SK-N-SH treated with all-trans-retinoic acid at 6 μM for 48 hours (cell line): ENCODE data around the gene IKZF2.

Experiments used
- ATAC-seq: fragments of 200-7000 bp; cut with Tn5 transposase; 3 replicates; pipeline ENCODE4 v1.9.1; 2020; ENCODE audit warnings: mild to moderate bottlenecking, moderate library complexity
- ARNTL ChIP-seq: fragments of 450-650 bp; formaldehyde crosslinking; IDR thresholded peaks from 2 replicates; pipeline ENCODE4 v1.5.0; 2020; ENCODE audit warnings: low read depth, mild to moderate bottlenecking, moderate library complexity, borderline replicate concordance
- BACH2 ChIP-seq: fragments of 250-450 bp; sonication (Bioruptor Pico); IDR thresholded peaks from 2 replicates; pipeline ENCODE4 v1.9.0; 2021; ENCODE audit warnings: mild to moderate bottlenecking, borderline replicate concordance
- CSDC2 ChIP-seq: fragments of 250-450 bp; sonication (Bioruptor Pico); IDR thresholded peaks from 2 replicates; pipeline ENCODE4 v1.5.0; 2020; ENCODE audit warnings: mild to moderate bottlenecking, moderate library complexity
- ISL1 ChIP-seq: fragments of 250-450 bp; sonication (Bioruptor Pico); IDR thresholded peaks from 2 replicates; pipeline ENCODE4 v2.1.2; 2022; ENCODE audit warnings: mild to moderate bottlenecking, moderate library complexity
- OSR1 ChIP-seq: fragments of 250-450 bp; sonication (Bioruptor Pico); IDR thresholded peaks from 2 replicates; pipeline ENCODE4 v1.8.0; 2022; ENCODE audit warnings: moderate library complexity, mild to moderate bottlenecking, inconsistent platforms
- PPARA ChIP-seq: fragments of 250-450 bp; sonication (Bioruptor Pico); IDR thresholded peaks from 2 replicates; pipeline ENCODE4 v1.5.0; 2020; ENCODE audit warnings: mild to moderate bottlenecking, borderline replicate concordance
- RARB ChIP-seq: fragments of 250-450 bp; sonication (Bioruptor Pico); IDR thresholded peaks from 2 replicates; pipeline ENCODE4 v1.8.0; 2021; ENCODE audit warnings: mild to moderate bottlenecking, moderate library complexity
- SNAI2 ChIP-seq: fragments of 250-450 bp; sonication (Bioruptor Pico); IDR thresholded peaks from 2 replicates; pipeline ENCODE4 v1.5.0; 2020; ENCODE audit warnings: mild to moderate bottlenecking, moderate library complexity
- TCF4 ChIP-seq: fragments of 250-450 bp; sonication (Bioruptor Pico); IDR thresholded peaks from 2 replicates; pipeline ENCODE4 v1.8.0; 2021; ENCODE audit warnings: mild to moderate bottlenecking, moderate library complexity, borderline replicate concordance
- ZC3H10 ChIP-seq: fragments of 250-450 bp; sonication (Bioruptor Pico); IDR thresholded peaks from 2 replicates; pipeline ENCODE4 v1.5.1; 2021; ENCODE audit warnings: mild to moderate bottlenecking, moderate library complexity
- ZFP30 ChIP-seq: fragments of 450-650 bp; formaldehyde crosslinking; IDR thresholded peaks from 2 replicates; pipeline ENCODE4 v1.5.0; 2022; ENCODE audit warnings: mild to moderate bottlenecking, moderate library complexity
- ZNF565 ChIP-seq: fragments of 450-650 bp; formaldehyde crosslinking; conservative IDR thresholded peaks from 2 replicates; pipeline ENCODE4 v1.5.0; 2020; ENCODE audit warnings: low read depth, mild to moderate bottlenecking, moderate library complexity
- ZNF70 ChIP-seq: fragments of 450-650 bp; formaldehyde crosslinking; IDR thresholded peaks from 2 replicates; pipeline ENCODE4 v1.5.0; 2020; ENCODE audit warnings: mild to moderate bottlenecking, moderate library complexity
- ZNF8 ChIP-seq: fragments of 450-650 bp; formaldehyde crosslinking; IDR thresholded peaks from 2 replicates; pipeline ENCODE4 v1.5.0; 2020; ENCODE audit warnings: mild to moderate bottlenecking, moderate library complexity
- TF ChIP-seq, protein P1 (sequence below): fragments of 250-450 bp; sonication (Bioruptor Pico); IDR thresholded peaks from 2 replicates; pipeline ENCODE4 v1.8.0; 2020; ENCODE audit warnings: mild to moderate bottlenecking, moderate library complexity, borderline replicate concordance
- TF ChIP-seq, protein P2 (sequence below): fragments of 250-450 bp; sonication (Bioruptor Pico); IDR thresholded peaks from 2 replicates; pipeline ENCODE4 v1.5.1; 2020; ENCODE audit warnings: low read depth, mild to moderate bottlenecking, moderate library complexity
- TF ChIP-seq, protein P3 (sequence below): fragments of 250-450 bp; sonication (Bioruptor Pico); IDR thresholded peaks from 2 replicates; pipeline ENCODE4 v1.5.0; 2020; ENCODE audit warnings: mild to moderate bottlenecking, moderate library complexity
- TF ChIP-seq, protein P4 (sequence below): fragments of 250-450 bp; sonication (Bioruptor Pico); IDR thresholded peaks from 2 replicates; pipeline ENCODE4 v1.8.0; 2021; ENCODE audit warnings: low read depth, mild to moderate bottlenecking, moderate library complexity, borderline replicate concordance

The IKZF2 gene

DNA sequence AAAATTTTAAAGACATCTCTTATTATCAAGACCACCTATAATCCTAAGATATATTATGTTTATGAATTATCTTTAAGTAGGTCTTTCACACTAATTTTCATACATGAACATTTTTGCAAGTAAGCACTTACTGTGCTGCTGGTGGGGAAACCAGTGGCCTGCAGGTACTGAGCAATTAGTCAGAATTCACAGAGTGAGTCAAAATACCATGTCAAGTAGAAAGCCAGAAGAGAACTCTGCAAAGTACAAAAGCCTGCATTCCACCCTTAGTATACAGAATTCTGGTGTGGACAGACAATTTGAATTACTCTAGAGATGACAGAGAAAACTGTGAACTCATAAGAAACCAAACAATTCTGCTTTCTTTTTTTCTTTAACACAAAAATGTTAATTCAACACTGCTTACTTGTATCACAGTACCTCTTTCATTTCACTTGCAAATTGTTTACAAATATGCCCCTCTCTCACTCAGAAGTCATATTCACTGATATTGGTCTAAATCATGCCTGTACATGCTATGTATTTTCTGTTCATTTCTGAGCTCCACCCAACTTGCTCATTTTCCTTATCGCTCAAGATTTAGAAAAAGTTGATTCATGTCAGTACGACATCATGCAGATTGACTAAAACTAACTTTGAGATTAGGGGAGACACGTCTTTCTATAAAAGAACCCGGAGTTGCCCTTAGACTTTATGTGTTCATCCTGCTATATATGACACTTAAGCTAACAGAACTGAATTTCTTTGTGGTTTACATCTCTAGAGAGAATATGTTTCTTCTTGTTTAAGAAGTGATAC lies 182.9 kb downstream of the IKZF2 start:
- no peak for ATAC-seq
- TF ChIP-seq BACH2 (CRISPR knock-in tag), result no peak

DNA sequence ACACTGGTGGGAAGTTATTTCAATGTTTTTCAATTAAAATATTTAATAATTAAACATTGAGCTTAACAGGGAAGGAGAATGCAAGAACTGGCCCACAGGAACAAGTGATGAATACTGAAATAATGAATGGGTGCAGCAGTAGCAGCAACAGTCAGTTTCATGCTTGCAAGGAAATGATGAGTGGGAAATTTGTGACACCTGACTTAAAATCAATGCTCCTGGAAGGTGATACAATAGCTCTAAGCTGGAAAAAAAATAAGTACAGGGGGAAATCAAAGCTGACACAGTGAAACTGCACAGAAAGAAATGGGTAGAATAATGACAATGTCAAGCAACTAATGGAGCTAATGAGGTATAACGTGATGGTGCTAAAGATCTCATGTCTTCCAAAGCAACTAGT lies 184.5 kb downstream of the IKZF2 start:
- TF ChIP-seq CSDC2 (CRISPR knock-in tag) (no peak), BACH2 (CRISPR knock-in tag) (no peak), OSR1 (CRISPR knock-in tag) (no peak), SNAI2 (CRISPR knock-in tag) (no peak), PPARA (CRISPR knock-in tag) (no peak), ZNF8 (CRISPR knock-in tag) (no peak), ARNTL (CRISPR knock-in tag) (no peak), ISL1 (CRISPR knock-in tag) (no peak), ZNF565 (no peak), ZC3H10 (CRISPR knock-in tag) (no peak), ZNF70 (CRISPR knock-in tag) (no peak), TCF4 (CRISPR knock-in tag) (no peak)
- TF ChIP-seq, protein P1, sequence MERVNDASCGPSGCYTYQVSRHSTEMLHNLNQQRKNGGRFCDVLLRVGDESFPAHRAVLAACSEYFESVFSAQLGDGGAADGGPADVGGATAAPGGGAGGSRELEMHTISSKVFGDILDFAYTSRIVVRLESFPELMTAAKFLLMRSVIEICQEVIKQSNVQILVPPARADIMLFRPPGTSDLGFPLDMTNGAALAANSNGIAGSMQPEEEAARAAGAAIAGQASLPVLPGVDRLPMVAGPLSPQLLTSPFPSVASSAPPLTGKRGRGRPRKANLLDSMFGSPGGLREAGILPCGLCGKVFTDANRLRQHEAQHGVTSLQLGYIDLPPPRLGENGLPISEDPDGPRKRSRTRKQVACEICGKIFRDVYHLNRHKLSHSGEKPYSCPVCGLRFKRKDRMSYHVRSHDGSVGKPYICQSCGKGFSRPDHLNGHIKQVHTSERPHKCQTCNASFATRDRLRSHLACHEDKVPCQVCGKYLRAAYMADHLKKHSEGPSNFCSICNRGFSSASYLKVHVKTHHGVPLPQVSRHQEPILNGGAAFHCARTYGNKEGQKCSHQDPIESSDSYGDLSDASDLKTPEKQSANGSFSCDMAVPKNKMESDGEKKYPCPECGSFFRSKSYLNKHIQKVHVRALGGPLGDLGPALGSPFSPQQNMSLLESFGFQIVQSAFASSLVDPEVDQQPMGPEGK, result no peak
- TF ChIP-seq, protein P2, sequence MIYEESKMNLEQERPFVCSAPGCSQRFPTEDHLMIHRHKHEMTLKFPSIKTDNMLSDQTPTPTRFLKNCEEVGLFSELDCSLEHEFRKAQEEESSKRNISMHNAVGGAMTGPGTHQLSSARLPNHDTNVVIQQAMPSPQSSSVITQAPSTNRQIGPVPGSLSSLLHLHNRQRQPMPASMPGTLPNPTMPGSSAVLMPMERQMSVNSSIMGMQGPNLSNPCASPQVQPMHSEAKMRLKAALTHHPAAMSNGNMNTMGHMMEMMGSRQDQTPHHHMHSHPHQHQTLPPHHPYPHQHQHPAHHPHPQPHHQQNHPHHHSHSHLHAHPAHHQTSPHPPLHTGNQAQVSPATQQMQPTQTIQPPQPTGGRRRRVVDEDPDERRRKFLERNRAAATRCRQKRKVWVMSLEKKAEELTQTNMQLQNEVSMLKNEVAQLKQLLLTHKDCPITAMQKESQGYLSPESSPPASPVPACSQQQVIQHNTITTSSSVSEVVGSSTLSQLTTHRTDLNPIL (CRISPR knock-in tag), result no peak

DNA sequence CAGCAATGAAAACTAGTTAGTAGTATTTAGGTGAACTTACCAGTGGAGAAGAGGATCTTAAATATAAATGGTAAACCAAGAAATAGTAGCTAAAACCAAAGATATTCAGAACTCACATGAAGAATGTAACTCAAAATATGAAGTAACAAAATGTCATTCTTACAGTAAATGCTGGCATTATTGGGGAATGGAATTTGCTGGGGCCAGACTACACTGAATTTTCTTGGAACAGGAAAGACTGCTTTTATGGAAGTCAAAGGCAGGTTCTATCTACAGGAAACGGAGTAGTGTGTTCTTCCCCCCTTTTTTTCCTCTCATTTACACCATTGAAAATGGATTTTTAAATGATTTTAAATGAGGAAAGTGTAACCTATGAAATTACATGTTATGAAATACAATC lies 188.7 kb downstream of the IKZF2 start:
- TF ChIP-seq ARNTL (CRISPR knock-in tag), result no peak
- no peak for TF ChIP-seq CSDC2 (CRISPR knock-in tag)
- TF ChIP-seq PPARA (CRISPR knock-in tag), result no peak
- TF ChIP-seq, protein P2 (CRISPR knock-in tag), result no peak
- no peak for TF ChIP-seq SNAI2 (CRISPR knock-in tag)
- no peak for TF ChIP-seq TCF4 (CRISPR knock-in tag)
- TF ChIP-seq, protein P3, sequence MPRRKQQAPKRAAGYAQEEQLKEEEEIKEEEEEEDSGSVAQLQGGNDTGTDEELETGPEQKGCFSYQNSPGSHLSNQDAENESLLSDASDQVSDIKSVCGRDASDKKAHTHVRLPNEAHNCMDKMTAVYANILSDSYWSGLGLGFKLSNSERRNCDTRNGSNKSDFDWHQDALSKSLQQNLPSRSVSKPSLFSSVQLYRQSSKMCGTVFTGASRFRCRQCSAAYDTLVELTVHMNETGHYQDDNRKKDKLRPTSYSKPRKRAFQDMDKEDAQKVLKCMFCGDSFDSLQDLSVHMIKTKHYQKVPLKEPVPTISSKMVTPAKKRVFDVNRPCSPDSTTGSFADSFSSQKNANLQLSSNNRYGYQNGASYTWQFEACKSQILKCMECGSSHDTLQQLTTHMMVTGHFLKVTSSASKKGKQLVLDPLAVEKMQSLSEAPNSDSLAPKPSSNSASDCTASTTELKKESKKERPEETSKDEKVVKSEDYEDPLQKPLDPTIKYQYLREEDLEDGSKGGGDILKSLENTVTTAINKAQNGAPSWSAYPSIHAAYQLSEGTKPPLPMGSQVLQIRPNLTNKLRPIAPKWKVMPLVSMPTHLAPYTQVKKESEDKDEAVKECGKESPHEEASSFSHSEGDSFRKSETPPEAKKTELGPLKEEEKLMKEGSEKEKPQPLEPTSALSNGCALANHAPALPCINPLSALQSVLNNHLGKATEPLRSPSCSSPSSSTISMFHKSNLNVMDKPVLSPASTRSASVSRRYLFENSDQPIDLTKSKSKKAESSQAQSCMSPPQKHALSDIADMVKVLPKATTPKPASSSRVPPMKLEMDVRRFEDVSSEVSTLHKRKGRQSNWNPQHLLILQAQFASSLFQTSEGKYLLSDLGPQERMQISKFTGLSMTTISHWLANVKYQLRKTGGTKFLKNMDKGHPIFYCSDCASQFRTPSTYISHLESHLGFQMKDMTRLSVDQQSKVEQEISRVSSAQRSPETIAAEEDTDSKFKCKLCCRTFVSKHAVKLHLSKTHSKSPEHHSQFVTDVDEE (CRISPR knock-in tag), result no peak
- TF ChIP-seq ZFP30 (CRISPR knock-in tag), result no peak
- TF ChIP-seq, protein P4, sequence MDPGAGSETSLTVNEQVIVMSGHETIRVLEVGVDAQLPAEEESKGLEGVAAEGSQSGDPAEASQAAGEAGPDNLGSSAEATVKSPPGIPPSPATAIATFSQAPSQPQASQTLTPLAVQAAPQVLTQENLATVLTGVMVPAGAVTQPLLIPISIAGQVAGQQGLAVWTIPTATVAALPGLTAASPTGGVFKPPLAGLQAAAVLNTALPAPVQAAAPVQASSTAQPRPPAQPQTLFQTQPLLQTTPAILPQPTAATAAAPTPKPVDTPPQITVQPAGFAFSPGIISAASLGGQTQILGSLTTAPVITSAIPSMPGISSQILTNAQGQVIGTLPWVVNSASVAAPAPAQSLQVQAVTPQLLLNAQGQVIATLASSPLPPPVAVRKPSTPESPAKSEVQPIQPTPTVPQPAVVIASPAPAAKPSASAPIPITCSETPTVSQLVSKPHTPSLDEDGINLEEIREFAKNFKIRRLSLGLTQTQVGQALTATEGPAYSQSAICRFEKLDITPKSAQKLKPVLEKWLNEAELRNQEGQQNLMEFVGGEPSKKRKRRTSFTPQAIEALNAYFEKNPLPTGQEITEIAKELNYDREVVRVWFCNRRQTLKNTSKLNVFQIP (CRISPR knock-in tag), result no peak
- no peak for TF ChIP-seq ZNF70 (CRISPR knock-in tag)
- TF ChIP-seq, all 23 proteins: peak for 0
- no peak for ATAC-seq

More for the DNA sequence above, 184.5 kb downstream of the IKZF2 start:
- no peak for ATAC-seq

DNA sequence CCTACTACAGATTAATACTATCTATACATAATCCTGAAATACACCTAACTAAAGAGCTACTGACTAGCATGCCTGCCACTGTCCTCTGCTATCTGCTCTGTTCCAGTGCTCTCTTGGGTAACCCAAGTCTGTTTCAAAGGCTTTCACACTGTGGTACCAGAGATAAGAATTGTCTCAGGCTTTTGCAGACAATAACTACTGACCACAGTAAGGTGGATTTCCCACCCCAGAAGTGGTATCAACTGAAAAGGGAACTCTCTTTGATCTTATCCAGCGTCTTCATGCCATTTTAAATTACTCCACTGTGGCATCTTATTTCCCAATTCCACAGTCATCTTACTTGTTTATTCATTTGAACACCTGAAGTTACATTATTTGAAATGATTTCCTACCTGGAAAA lies 190.2 kb downstream of the IKZF2 start:
- TF ChIP-seq, protein P4 (CRISPR knock-in tag), result no peak
- TF ChIP-seq ISL1 (CRISPR knock-in tag), result no peak
- TF ChIP-seq BACH2 (CRISPR knock-in tag), result no peak
- TF ChIP-seq CSDC2 (CRISPR knock-in tag), result no peak
- no peak for TF ChIP-seq ARNTL (CRISPR knock-in tag)
- no peak for TF ChIP-seq RARB
- no peak for ATAC-seq
